GM23338 (cell line): ENCODE data around the gene GPR22. TPM values are rescaled to one million over a fixed set of nuclear protein-coding genes. Genes with fewer than 3 reads are reported as not detected.

Experiments used
- ATAC-seq: fragments of 200-7000 bp; cut with Tn5 transposase; 3 replicates; pipeline ENCODE4 v1.9.1; 2020
- DNase-seq: peaks from one replicate; pipeline ENCODE4 v3.0.0-alpha.2; 2015; ENCODE audit warnings: low spot score
- H2AFZ ChIP-seq: fragments of 200-600 bp; sonication (generic); 2 replicates; pipeline ENCODE4 v1.8.0; 2016; ENCODE audit warnings: antibody characterized with exemption, mild to moderate bottlenecking, moderate library complexity
- H3F3A ChIP-seq: fragments of 200-600 bp; sonication (generic); replicated peaks from 2 replicates; pipeline ENCODE4 v1.8.0; 2017; ENCODE audit warnings: antibody characterized with exemption, mixed run types, low read depth
- H3K27ac ChIP-seq: fragments of 200-600 bp; sonication (generic); 2 replicates; pipeline ENCODE4 v1.6.1; 2016; ENCODE audit warnings: low read depth
- H3K27me3 ChIP-seq: fragments of 200-600 bp; sonication (generic); 2 replicates; pipeline ENCODE4 v1.8.0; 2016; ENCODE audit warnings: mild to moderate bottlenecking, mixed run types, moderate library complexity; ENCODE audit not compliant: insufficient read depth
- H3K36me3 ChIP-seq: fragments of 200-600 bp; sonication (generic); 2 replicates; pipeline ENCODE4 v1.8.0; 2016; ENCODE audit warnings: mild to moderate bottlenecking; ENCODE audit not compliant: insufficient read depth
- H3K4me1 ChIP-seq: fragments of 200-600 bp; sonication (generic); 2 replicates; pipeline ENCODE4 v1.8.0; 2016; ENCODE audit warnings: mild to moderate bottlenecking, moderate library complexity; ENCODE audit not compliant: insufficient read depth
- H3K4me2 ChIP-seq: fragments of 200-600 bp; sonication (generic); 2 replicates; pipeline ENCODE4 v1.7.1; 2017; ENCODE audit warnings: mixed run types
- H3K4me3 ChIP-seq: fragments of 200-600 bp; sonication (generic); 2 replicates; pipeline ENCODE4 v1.6.1; 2016; ENCODE audit warnings: mixed run types
- H3K79me2 ChIP-seq: fragments of 200-600 bp; sonication (generic); replicated peaks from 2 replicates; pipeline ENCODE4 v1.8.0; 2017; ENCODE audit warnings: mild to moderate bottlenecking; ENCODE audit not compliant: insufficient read depth
- H3K9me2 ChIP-seq: fragments of 200-600 bp; sonication (generic); 2 replicates; pipeline ENCODE4 v1.8.0; 2017; ENCODE audit not compliant: insufficient read depth
- H4K20me1 ChIP-seq: fragments of 200-600 bp; sonication (generic); replicated peaks from 2 replicates; pipeline ENCODE4 v1.8.0; 2017; ENCODE audit warnings: mild to moderate bottlenecking; ENCODE audit not compliant: insufficient read depth
- H3K27ac Mint-ChIP-seq: 2 replicates; pipeline ENCODE4 v1.8.0; 2020; ENCODE audit warnings: inconsistent platforms, mild to moderate bottlenecking, moderate library complexity, mixed read lengths
- H3K27me3 Mint-ChIP-seq: 3 replicates; pipeline ENCODE4 v1.8.0; 2022; ENCODE audit warnings: low read depth, mild to moderate bottlenecking, moderate library complexity, mixed read lengths, inconsistent platforms; ENCODE audit not compliant: insufficient read depth, poor library complexity
- H3K36me3 Mint-ChIP-seq: 3 replicates; pipeline ENCODE4 v1.8.0; 2021; ENCODE audit warnings: low read depth, mild to moderate bottlenecking, inconsistent platforms, moderate library complexity, mixed read lengths
- H3K4me1 Mint-ChIP-seq: 3 replicates; pipeline ENCODE4 v1.8.0; 2020; ENCODE audit warnings: mild to moderate bottlenecking, inconsistent platforms, mixed read lengths
- H3K4me3 Mint-ChIP-seq: 3 replicates; pipeline ENCODE4 v1.8.0; 2021; ENCODE audit warnings: moderate library complexity, mild to moderate bottlenecking, inconsistent platforms, mixed read lengths
- H3K9me3 Mint-ChIP-seq: 3 replicates; pipeline ENCODE4 v1.8.0; 2020; ENCODE audit warnings: moderate library complexity, mild to moderate bottlenecking, inconsistent platforms, mixed read lengths
- CREB1 ChIP-seq: fragments of 250-450 bp; sonication (Bioruptor Pico); IDR thresholded peaks from 2 replicates; pipeline ENCODE4 v1.5.0; 2020; ENCODE audit warnings: low read depth, mild to moderate bottlenecking, moderate library complexity
- CTCF ChIP-seq, 2 experiments: fragments of 200-600 bp in 1 of 2; sonication (generic) in 1 of 2; conservative IDR thresholded peaks; 2 replicates each; pipeline versions ENCODE4 v1.5.1 to v1.6.1; 2016 to 2017; ENCODE audit warnings: antibody characterized with exemption in 2 of 2, low read depth in 2 of 2, mild to moderate bottlenecking in 2 of 2, moderate library complexity in 1 of 2
- ETS1 ChIP-seq: IDR thresholded peaks from 2 replicates; pipeline ENCODE4 v1.6.1; 2016; ENCODE audit warnings: antibody characterized with exemption
- EZH2 ChIP-seq: fragments of 200-600 bp; sonication (generic); IDR thresholded peaks from one replicate; pipeline ENCODE4 v1.8.0; 2017; ENCODE audit warnings: antibody characterized with exemption, mild to moderate bottlenecking, low read depth; ENCODE audit not compliant: unreplicated experiment
- EZH2phosphoT487 ChIP-seq: fragments of 200-600 bp; sonication (generic); IDR thresholded peaks from one replicate; pipeline ENCODE4 v1.8.1; 2018; ENCODE audit warnings: antibody characterized with exemption; ENCODE audit not compliant: unreplicated experiment
- NANOG ChIP-seq: IDR thresholded peaks from 2 replicates; pipeline ENCODE4 v1.6.1; 2016; ENCODE audit warnings: antibody characterized with exemption, borderline replicate concordance
- POLR2AphosphoS5 ChIP-seq: IDR thresholded peaks from 2 replicates; pipeline ENCODE4 v1.6.1; 2016; ENCODE audit warnings: antibody characterized with exemption, low read depth
- REST ChIP-seq: IDR thresholded peaks from one replicate; pipeline ENCODE4 v1.6.1; 2018; ENCODE audit warnings: antibody characterized with exemption; ENCODE audit not compliant: unreplicated experiment
- ZNF114 ChIP-seq: fragments of 250-450 bp; sonication (Bioruptor Pico); IDR thresholded peaks from 2 replicates; pipeline ENCODE4 v1.5.0; 2020; ENCODE audit warnings: mild to moderate bottlenecking, moderate library complexity
- polyA plus RNA-seq: library from polyadenylated mRNA; unstranded; fragments of >200 nt; fragmentation: Nextera tagmentation; extraction: Ambion mirVana; gene quantifications from 2 replicates; pipeline ENCODE4 v1.2.1, GENCODE V29; 2016
- total RNA-seq: library from RNA; depleted of rRNA; stranded (reverse); fragments of >200 nt; shearing (Covaris generic); gene quantifications from 2 replicates; pipeline ENCODE4 v1.2.3, GENCODE V29; 2014

GPR22 gene
- total and polyA plus RNA-seq, 2 experiments from 2014 or later, result 3.4 TPM; not detected in 1

- TF ChIP-seq CTCF (conservative IDR thresholded peaks at IDR 0.05; ENCODE audit: low read depth in 2 of 2) (no peak), CREB1 (no peak), ETS1 (no peak), ZNF114 (CRISPR knock-in tag) (no peak)
These were observed 4.3 kb downstream of the GPR22 start (continued) for GRCh38 chr7:107474104-107474521.

GRCh38 chr7:107479303-107479702 lies 9.4 kb downstream of the GPR22 start:
- H3K36me3 Mint-ChIP-seq, result no peaks in the 10 kb centered on the region
- 0 out of 2 replicates have a peak, but pooled peaks cover 3% of the 10 kb centered on the region for H3K79me2 ChIP-seq
- no peaks in the 10 kb centered on the region for H3K27me3 Mint-ChIP-seq
- H3K4me2 ChIP-seq, result no peak overlapping the region
- no peak for ATAC-seq
- H3K27ac ChIP-seq, result no peak overlapping the region
- no peak for DNase-seq
- no peaks in the 10 kb centered on the region for H3K9me2 ChIP-seq
- no peak for TF ChIP-seq REST
- TF ChIP-seq CREB1, result no peak
- no peak for TF ChIP-seq NANOG
- no peak for TF ChIP-seq EZH2
- no peak for TF ChIP-seq EZH2phosphoT487
- TF ChIP-seq POLR2AphosphoS5, result no peak
- H3K4me1 ChIP-seq, result no peaks in the 10 kb centered on the region
- H3F3A ChIP-seq, result no peaks in the 10 kb centered on the region
- no peaks in the 10 kb centered on the region for H3K36me3 ChIP-seq
- 0 out of 2 replicates have a peak, but pooled peaks cover 3% of the 10 kb centered on the region for H4K20me1 ChIP-seq
- H3K27ac Mint-ChIP-seq, result no peak overlapping the region
- no peaks in the 10 kb centered on the region for H3K27me3 ChIP-seq
- H3K4me1 Mint-ChIP-seq, result no peaks in the 10 kb centered on the region
- H2AFZ ChIP-seq, result no peak overlapping the region
- no peak overlapping the region for H3K4me3 ChIP-seq
- H3K9me3 Mint-ChIP-seq, result no peaks in the 10 kb centered on the region
- no peak overlapping the region for H3K4me3 Mint-ChIP-seq
